ENCODE measurements around the gene NTRK2.

DNA sequence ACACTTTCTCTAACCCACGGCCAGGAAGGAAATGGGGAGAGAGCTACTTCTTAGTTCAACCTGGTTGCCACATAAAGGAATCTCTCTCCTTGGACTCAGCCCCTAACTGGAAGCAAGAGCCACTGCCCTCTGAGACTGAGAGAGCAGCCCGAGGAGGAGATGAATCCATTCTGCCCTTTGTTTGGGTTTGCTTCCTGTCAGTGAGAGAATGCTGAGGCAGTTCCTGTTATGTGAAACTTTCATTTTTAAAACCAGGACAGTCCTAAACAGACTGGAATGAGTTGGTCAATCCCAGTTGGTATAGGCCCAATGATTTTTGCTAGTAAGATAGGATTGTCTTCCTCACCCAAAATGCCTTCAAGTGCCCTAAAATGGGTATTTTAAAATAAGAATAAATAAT is 205.1 kb downstream of the NTRK2 start:
- TF ChIP-seq, protein P1, sequence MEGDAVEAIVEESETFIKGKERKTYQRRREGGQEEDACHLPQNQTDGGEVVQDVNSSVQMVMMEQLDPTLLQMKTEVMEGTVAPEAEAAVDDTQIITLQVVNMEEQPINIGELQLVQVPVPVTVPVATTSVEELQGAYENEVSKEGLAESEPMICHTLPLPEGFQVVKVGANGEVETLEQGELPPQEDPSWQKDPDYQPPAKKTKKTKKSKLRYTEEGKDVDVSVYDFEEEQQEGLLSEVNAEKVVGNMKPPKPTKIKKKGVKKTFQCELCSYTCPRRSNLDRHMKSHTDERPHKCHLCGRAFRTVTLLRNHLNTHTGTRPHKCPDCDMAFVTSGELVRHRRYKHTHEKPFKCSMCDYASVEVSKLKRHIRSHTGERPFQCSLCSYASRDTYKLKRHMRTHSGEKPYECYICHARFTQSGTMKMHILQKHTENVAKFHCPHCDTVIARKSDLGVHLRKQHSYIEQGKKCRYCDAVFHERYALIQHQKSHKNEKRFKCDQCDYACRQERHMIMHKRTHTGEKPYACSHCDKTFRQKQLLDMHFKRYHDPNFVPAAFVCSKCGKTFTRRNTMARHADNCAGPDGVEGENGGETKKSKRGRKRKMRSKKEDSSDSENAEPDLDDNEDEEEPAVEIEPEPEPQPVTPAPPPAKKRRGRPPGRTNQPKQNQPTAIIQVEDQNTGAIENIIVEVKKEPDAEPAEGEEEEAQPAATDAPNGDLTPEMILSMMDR (conservative IDR thresholded peaks at IDR 0.05; ENCODE audit: low read length) = no peak
- no peak for TF ChIP-seq EZH2phosphoT487 (IDR thresholded peaks at IDR 0.05; ENCODE audit: borderline replicate concordance, low read depth, low read length)

Data from OCI-LY7 (cell line).